T-helper 2 cell (primary cell): ENCODE data around the gene WDR4.
"Not testable (repeated sequence)": the region's sequence is repeated elsewhere in the genome, so short reads cannot be mapped to it uniquely, and the experiment has no call there.

Experiments used
- DNase-seq, 5 experiments: peaks; one replicate each; pipeline versions ENCODE4 v3.0.0 to v3.0.0-alpha.2; 2012 to 2022

The WDR4 gene

GRCh38 chr21:42852925-42853570 is 26.3 kb downstream of the WDR4 start:
- DNase-seq, result no peak

GRCh38 chr21:42851812-42852665 is 27.3 kb downstream of the WDR4 start:
- DNase-seq, result no peak

- DNase-seq, result peak in 2 of 5 experiments; percentile 14 to 58
These were observed 28.4 kb downstream of the WDR4 start for GRCh38 chr21:42850866-42851391.

- no peak for DNase-seq
These were observed 28.9 kb downstream of the WDR4 start for GRCh38 chr21:42850463-42850862.

GRCh38 chr21:42849759-42850412 is 29.5 kb downstream of the WDR4 start:
- DNase-seq, result no peak

DNA sequence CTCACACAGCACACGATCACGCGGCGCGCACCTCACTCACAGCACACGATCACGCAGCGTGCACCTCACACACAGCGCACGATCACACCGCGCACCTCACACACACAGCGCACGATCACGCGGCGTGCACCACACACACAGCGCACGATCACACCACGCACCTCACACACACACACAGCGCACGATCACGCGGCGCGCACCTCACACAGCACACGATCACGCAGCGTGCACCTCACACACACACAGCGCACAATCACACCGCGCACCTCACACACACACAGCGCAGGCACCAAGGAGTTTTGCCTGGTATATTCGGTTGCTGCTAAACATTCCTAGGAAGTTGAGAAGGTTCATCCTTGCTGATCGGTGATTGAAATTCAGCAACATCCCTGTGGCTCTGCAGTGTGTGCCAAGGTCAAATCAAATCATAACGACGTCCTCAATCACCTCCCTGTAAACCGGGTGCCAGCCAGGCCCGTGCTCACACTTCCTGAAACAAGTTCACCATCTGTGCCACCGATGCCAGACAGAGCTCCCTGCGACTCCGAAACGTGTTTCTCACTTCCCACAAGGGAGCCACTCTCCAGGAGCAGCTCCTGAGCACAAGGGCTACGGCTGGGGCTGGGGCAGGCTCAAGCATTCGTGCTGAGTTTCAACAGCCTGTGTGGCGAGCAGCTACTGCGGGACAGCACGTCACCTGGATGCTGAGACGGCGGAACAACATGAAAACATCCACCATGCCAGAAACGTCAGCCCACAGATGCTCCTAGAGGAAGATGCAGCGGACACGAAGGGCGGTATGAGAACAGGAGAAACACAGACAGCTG is 30.2 kb downstream of the WDR4 start:
- no peak for DNase-seq

DNA sequence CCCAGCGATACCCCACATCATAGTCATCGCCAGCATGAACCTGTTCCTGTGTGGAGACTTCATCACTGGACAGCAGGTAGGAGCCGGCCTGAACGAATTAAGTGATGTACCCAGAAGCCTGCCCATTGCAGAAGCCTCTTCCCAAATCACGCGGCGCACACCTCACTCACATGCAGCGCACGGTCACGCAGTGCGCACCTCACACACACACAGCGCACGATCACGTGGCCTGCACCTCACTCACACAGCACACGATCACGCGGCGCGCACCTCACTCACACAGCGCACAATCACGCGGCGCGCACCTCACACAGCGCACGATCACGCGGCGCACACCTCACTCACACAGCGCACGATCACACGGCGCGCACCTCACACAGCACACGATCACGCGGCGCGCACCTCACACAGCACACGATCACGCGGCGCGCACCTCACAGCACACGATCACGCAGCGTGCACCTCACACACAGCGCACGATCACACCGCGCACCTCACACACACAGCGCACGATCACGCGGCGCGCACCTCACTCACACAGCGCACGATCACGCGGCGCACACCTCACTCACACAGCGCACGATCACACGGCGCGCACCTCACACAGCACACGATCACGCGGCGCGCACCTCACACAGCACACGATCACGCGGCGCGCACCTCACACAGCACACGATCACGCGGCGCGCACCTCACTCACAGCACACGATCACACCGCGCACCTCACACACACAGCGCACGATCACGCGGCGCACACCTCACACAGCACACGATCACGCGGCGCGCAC is 31.0 kb downstream of the WDR4 start:
- DNase-seq, result not testable (repeated sequence)

GRCh38 chr21:42847726-42848125 is 31.6 kb downstream of the WDR4 start:
- no peak for DNase-seq

DNA sequence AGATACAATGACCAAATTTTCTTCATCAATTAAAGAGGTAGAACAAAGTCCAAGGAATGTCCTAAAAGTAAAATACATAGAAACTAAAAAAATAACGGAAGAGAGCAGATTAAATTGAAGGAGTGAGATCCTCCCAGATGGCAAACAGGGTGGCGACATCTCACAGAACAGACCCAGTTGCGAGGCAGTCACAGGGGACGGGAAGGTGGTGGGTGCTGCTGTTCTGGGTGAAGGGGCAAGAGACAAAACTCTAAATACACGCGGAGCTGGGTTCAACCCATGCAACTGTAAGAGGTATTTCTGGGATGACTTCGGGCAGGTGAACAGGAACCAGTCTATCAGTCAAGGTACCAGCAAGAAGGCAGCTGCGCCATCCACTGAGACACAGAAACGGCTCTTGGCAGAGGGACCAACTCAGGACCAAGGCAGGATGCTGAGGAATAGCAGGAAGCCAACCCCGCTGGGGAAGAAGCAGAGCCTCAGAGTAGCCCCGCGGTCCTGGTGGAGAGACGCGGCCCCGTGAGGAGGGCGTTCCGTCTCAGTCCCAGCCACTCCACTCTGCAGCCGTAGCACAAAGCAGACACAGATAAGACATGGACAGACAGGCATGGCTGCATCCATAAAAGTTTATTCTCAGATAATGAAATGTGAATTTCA is 32.2 kb downstream of the WDR4 start:
- DNase-seq, result no peak

- no peak for DNase-seq
These were observed 33.1 kb downstream of the WDR4 start for GRCh38 chr21:42846221-42846620.

- DNase-seq, result no peak
These were observed 33.9 kb downstream of the WDR4 start for GRCh38 chr21:42845296-42845965.

- no peak for DNase-seq
These were observed 34.8 kb downstream of the WDR4 start for GRCh38 chr21:42844411-42845113.

DNA sequence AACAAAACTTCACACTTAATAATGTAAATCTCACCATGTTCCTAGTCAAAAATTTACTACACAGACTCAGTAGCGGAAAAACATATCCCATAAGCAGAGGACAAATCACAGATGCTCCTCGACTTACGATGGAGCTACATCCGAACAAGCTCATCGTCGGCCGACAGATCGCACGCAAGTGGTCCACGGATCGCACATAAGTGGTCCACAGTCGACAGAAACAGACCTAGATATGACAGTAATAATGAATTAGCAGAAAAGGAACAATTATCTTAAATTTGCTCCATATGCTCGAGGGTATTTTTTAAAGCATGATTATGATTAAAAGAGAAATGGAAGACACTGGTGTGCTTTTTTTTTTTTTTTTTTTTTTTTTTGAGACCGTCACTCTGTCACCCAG is 36.3 kb downstream of the WDR4 start:
- DNase-seq, result no peak

GRCh38 chr21:42841916-42842655 is 37.3 kb downstream of the WDR4 start:
- not testable (repeated sequence) for DNase-seq

GRCh38 chr21:42841156-42841915 is 38.0 kb downstream of the WDR4 start:
- DNase-seq, result no peak

- no peak for DNase-seq
These were observed 38.8 kb downstream of the WDR4 start for GRCh38 chr21:42840411-42841155.
